Neural cell (in vitro differentiated cells): ENCODE data around the gene SYNJ1.

ENCODE experiments used
- EP300 ChIP-seq: fragments of 450-650 bp; conservative IDR thresholded peaks from 2 replicates; pipeline ENCODE4 v1.6.1; 2014; ENCODE audit warnings: antibody characterized with exemption, mild to moderate bottlenecking, moderate library complexity; ENCODE audit not compliant: poor library complexity, severe bottlenecking
- EZH2 ChIP-seq: fragments of 200-600, 300-800 bp; shearing (Covaris generic), sonication (generic); IDR thresholded peaks from 2 replicates; pipeline ENCODE4 v1.6.1; 2014; ENCODE audit warnings: antibody characterized with exemption, low read length, borderline replicate concordance, mild to moderate bottlenecking; ENCODE audit not compliant: insufficient read depth, poor library complexity, severe bottlenecking
- POLR2AphosphoS5 ChIP-seq: IDR thresholded peaks from 2 replicates; pipeline ENCODE4 v1.6.1; 2012
- SMC3 ChIP-seq: fragments of 450-650 bp; conservative IDR thresholded peaks from 2 replicates; pipeline ENCODE4 v1.6.1; 2014; ENCODE audit warnings: antibody characterized with exemption, mild to moderate bottlenecking, moderate library complexity; ENCODE audit not compliant: poor library complexity
- TAF1 ChIP-seq: IDR thresholded peaks from 2 replicates; pipeline ENCODE4 v1.6.1; 2012; ENCODE audit warnings: low read depth
- TF ChIP-seq, protein P1 (sequence below): fragments of 450-650 bp; IDR thresholded peaks from 2 replicates; pipeline ENCODE4 v1.5.1; 2014; ENCODE audit warnings: antibody characterized with exemption, mild to moderate bottlenecking, moderate library complexity; ENCODE audit not compliant: poor library complexity, severe bottlenecking
- TF ChIP-seq, protein P2 (sequence below): IDR thresholded peaks from 2 replicates; pipeline ENCODE4 v1.6.1; 2012; ENCODE audit warnings: borderline replicate concordance

DNA sequence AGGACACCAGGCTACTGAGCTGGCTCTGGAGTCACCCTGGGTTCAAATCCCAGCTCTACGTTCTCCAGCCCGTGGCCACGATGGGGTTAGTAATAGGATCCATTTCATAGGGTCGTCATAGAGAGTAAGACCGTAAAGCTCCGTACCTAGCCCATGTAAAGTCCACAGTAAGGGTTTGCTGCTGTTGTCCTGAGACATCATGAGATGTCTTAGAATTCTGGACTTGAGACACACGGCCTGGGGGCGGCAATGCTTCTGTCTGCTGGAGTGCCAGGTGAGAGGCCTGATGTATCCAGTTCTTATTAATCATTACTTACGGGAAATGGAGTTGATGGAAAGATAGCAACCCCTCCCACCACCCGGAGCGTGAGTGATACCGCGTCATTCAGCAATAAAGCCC, 146.1 kb downstream of the SYNJ1 start:
- TF ChIP-seq, protein P1, sequence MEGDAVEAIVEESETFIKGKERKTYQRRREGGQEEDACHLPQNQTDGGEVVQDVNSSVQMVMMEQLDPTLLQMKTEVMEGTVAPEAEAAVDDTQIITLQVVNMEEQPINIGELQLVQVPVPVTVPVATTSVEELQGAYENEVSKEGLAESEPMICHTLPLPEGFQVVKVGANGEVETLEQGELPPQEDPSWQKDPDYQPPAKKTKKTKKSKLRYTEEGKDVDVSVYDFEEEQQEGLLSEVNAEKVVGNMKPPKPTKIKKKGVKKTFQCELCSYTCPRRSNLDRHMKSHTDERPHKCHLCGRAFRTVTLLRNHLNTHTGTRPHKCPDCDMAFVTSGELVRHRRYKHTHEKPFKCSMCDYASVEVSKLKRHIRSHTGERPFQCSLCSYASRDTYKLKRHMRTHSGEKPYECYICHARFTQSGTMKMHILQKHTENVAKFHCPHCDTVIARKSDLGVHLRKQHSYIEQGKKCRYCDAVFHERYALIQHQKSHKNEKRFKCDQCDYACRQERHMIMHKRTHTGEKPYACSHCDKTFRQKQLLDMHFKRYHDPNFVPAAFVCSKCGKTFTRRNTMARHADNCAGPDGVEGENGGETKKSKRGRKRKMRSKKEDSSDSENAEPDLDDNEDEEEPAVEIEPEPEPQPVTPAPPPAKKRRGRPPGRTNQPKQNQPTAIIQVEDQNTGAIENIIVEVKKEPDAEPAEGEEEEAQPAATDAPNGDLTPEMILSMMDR, result no peak
- TF ChIP-seq TAF1 (no peak), EP300 (no peak), EZH2 (no peak), SMC3 (no peak), POLR2AphosphoS5 (no peak)
- TF ChIP-seq, protein P2, sequence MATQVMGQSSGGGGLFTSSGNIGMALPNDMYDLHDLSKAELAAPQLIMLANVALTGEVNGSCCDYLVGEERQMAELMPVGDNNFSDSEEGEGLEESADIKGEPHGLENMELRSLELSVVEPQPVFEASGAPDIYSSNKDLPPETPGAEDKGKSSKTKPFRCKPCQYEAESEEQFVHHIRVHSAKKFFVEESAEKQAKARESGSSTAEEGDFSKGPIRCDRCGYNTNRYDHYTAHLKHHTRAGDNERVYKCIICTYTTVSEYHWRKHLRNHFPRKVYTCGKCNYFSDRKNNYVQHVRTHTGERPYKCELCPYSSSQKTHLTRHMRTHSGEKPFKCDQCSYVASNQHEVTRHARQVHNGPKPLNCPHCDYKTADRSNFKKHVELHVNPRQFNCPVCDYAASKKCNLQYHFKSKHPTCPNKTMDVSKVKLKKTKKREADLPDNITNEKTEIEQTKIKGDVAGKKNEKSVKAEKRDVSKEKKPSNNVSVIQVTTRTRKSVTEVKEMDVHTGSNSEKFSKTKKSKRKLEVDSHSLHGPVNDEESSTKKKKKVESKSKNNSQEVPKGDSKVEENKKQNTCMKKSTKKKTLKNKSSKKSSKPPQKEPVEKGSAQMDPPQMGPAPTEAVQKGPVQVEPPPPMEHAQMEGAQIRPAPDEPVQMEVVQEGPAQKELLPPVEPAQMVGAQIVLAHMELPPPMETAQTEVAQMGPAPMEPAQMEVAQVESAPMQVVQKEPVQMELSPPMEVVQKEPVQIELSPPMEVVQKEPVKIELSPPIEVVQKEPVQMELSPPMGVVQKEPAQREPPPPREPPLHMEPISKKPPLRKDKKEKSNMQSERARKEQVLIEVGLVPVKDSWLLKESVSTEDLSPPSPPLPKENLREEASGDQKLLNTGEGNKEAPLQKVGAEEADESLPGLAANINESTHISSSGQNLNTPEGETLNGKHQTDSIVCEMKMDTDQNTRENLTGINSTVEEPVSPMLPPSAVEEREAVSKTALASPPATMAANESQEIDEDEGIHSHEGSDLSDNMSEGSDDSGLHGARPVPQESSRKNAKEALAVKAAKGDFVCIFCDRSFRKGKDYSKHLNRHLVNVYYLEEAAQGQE, result no peak
